K562 (cell line): Measurements from ENCODE around the gene IL1R1. TPM values are rescaled to one million over a fixed set of nuclear protein-coding genes. Genes with fewer than 3 reads are reported as not detected.

Source experiments
- HMG20B ChIP-seq: fragments of 250-450 bp; sonication (Bioruptor Pico); IDR thresholded peaks from 2 replicates; pipeline ENCODE4 v1.5.0; 2021; ENCODE audit warnings: mild to moderate bottlenecking
- HSF4 ChIP-seq: fragments of 250-450 bp; sonication (Bioruptor Pico); IDR thresholded peaks from 2 replicates; pipeline ENCODE4 v2.1.2; 2022; ENCODE audit warnings: mild to moderate bottlenecking, moderate library complexity, borderline replicate concordance
- NRF1 ChIP-seq, 2 experiments: fragments of 450-650 bp; IDR thresholded peaks in 1 of 2; conservative IDR thresholded peaks in 1 of 2; 2 replicates each; pipeline ENCODE4 v1.6.1; 2014; ENCODE audit warnings: mild to moderate bottlenecking in 2 of 2
- PRMT5 ChIP-seq: sonication (generic); formaldehyde crosslinking; IDR thresholded peaks from 2 replicates; pipeline ENCODE4 v1.5.0; 2020; ENCODE audit warnings: missing genetic modification reagents
- PYGO2 ChIP-seq: fragments of 450-650 bp; IDR thresholded peaks from 2 replicates; pipeline ENCODE4 v1.6.1; 2016; ENCODE audit warnings: mild to moderate bottlenecking, missing genetic modification characterization, moderate library complexity, missing compliant biosample characterization
- RBFOX2 ChIP-seq: fragments of 200-400 bp; formaldehyde crosslinking; IDR thresholded peaks from 2 replicates; pipeline ENCODE4 v1.6.1; 2017; ENCODE audit warnings: low read depth, mild to moderate bottlenecking, low read length, moderate library complexity
- polyA plus RNA-seq, 8 experiments: library from polyadenylated mRNA; depleted of rRNA in 4 of 8; stranded (reverse) in 5 of 8; unstranded in 3 of 8; fragments of >200 nt; fragmentation: Nextera tagmentation in 2 of 8; fragmentation: Illumina TruSeq in 1 of 8; extraction: Ambion mirVana in 2 of 8; extraction: Trizol in 1 of 8; gene quantifications; 2 replicates each; pipeline versions ENCODE4 v1.2.1 to v1.2.3, GENCODE V29; 2011 to 2014; ENCODE audit warnings: inconsistent platforms in 1 of 8, missing spikeins in 1 of 8
- total RNA-seq, 7 experiments: library from RNA; depleted of rRNA in 6 of 7; stranded (reverse); fragments of >200 nt in 6 of 7; fragmentation: Illumina TruSeq in 2 of 7; extraction: Trizol in 2 of 7; gene quantifications; 2 replicates each; pipeline versions ENCODE4 v1.2.1 to v1.2.3, GENCODE V29; 2011 to 2021; ENCODE audit warnings: low replicate concordance in 1 of 7
- TF ChIP-seq, protein P1 (sequence below): fragments of 450-650 bp; formaldehyde crosslinking; IDR thresholded peaks from 2 replicates; pipeline ENCODE4 v1.4.0; 2020; ENCODE audit warnings: mild to moderate bottlenecking, moderate library complexity
- TF ChIP-seq, protein P2 (sequence below), 2 experiments: IDR thresholded peaks; 2 replicates each; pipeline ENCODE4 v1.6.1; 2012; ENCODE audit warnings: improper control_type of control experiment in 2 of 2, low read depth in 2 of 2, low read length in 2 of 2, borderline replicate concordance in 1 of 2
- TF ChIP-seq, protein P3 (sequence below), 2 experiments: IDR thresholded peaks; 2 replicates each; pipeline ENCODE4 v1.6.1; 2011; ENCODE audit warnings: borderline replicate concordance in 1 of 2, control low read depth in 1 of 2, low read depth in 1 of 2, low read length in 1 of 2, mild to moderate bottlenecking in 1 of 2, mixed read lengths in 1 of 2, moderate library complexity in 1 of 2; ENCODE audit not compliant: insufficient read depth in 1 of 2, insufficient read length in 1 of 2, poor library complexity in 1 of 2, severe bottlenecking in 1 of 2; ENCODE audit errors: extremely low read depth in 1 of 2
- TF ChIP-seq, protein P4 (sequence below): IDR thresholded peaks from 2 replicates; pipeline ENCODE4 v1.6.1; 2016; ENCODE audit warnings: missing genetic modification characterization, missing compliant biosample characterization

IL1R1 gene
- total and polyA plus RNA-seq, 9 of the 15 experiments (the other 6 are each of a cell fraction or from before 2014, with no cell fraction given) = 0.81 to 3.9 (median 1.6) TPM

DNA sequence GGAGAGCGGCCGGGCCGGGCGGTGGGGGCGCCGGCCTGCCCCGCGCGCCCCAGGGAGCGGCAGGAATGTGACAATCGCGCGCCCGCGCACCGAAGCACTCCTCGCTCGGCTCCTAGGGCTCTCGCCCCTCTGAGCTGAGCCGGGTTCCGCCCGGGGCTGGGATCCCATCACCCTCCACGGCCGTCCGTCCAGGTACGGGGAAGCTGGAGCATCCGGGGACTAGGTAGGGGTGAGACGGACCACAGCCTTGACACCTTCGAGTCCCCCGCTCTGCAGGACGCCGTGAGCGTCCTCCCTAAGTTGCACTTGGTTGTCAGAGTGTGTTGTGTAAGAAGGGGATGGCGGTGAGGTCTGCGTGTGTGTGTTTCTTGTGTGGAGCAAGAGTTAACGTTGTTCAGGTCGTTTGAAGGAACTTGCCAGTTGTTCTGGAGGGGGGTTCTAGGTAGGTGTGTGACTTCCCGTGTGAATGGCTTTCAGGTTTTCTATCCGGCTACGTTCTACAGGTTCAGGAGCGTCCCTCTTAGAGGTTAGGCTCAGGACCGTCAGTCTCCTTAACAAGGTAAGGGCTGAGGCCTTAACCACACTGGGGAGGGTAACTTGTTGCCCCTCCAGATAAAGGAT lies 393 bp downstream of the IL1R1 start (continued):
- TF ChIP-seq, protein P1, sequence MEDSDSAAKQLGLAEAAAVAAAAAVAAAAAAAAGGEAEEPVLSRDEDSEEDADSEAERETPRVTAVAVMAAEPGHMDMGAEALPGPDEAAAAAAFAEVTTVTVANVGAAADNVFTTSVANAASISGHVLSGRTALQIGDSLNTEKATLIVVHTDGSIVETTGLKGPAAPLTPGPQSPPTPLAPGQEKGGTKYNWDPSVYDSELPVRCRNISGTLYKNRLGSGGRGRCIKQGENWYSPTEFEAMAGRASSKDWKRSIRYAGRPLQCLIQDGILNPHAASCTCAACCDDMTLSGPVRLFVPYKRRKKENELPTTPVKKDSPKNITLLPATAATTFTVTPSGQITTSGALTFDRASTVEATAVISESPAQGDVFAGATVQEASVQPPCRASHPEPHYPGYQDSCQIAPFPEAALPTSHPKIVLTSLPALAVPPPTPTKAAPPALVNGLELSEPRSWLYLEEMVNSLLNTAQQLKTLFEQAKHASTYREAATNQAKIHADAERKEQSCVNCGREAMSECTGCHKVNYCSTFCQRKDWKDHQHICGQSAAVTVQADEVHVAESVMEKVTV (CRISPR knock-in tag) = no peak
- no peak for TF ChIP-seq PYGO2 (tag)
- TF ChIP-seq RBFOX2 = 0 out of 2 replicates have a peak, but pooled peaks have one; percentile 6
- no peak for TF ChIP-seq HSF4
- TF ChIP-seq HMG20B (CRISPR knock-in tag) = no peak
- TF ChIP-seq, protein P2, sequence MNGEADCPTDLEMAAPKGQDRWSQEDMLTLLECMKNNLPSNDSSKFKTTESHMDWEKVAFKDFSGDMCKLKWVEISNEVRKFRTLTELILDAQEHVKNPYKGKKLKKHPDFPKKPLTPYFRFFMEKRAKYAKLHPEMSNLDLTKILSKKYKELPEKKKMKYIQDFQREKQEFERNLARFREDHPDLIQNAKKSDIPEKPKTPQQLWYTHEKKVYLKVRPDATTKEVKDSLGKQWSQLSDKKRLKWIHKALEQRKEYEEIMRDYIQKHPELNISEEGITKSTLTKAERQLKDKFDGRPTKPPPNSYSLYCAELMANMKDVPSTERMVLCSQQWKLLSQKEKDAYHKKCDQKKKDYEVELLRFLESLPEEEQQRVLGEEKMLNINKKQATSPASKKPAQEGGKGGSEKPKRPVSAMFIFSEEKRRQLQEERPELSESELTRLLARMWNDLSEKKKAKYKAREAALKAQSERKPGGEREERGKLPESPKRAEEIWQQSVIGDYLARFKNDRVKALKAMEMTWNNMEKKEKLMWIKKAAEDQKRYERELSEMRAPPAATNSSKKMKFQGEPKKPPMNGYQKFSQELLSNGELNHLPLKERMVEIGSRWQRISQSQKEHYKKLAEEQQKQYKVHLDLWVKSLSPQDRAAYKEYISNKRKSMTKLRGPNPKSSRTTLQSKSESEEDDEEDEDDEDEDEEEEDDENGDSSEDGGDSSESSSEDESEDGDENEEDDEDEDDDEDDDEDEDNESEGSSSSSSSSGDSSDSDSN (IDR thresholded peaks at IDR 0.05; ENCODE audit: borderline replicate concordance in 1 of 2, low read depth in 2 of 2, low read length in 2 of 2) = peak in 1 of 2 experiments; percentile 7; a peak in 2 of 4 replicates
- TF ChIP-seq, protein P3, sequence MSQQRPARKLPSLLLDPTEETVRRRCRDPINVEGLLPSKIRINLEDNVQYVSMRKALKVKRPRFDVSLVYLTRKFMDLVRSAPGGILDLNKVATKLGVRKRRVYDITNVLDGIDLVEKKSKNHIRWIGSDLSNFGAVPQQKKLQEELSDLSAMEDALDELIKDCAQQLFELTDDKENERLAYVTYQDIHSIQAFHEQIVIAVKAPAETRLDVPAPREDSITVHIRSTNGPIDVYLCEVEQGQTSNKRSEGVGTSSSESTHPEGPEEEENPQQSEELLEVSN (IDR thresholded peaks at IDR 0.05; ENCODE audit: borderline replicate concordance in 1 of 2, extremely low read depth in 1 of 2, insufficient read depth in 1 of 2, insufficient read length in 1 of 2, low read depth in 1 of 2, low read length in 1 of 2, poor library complexity in 1 of 2, severe bottlenecking in 1 of 2) = no peak
- TF ChIP-seq, protein P4, sequence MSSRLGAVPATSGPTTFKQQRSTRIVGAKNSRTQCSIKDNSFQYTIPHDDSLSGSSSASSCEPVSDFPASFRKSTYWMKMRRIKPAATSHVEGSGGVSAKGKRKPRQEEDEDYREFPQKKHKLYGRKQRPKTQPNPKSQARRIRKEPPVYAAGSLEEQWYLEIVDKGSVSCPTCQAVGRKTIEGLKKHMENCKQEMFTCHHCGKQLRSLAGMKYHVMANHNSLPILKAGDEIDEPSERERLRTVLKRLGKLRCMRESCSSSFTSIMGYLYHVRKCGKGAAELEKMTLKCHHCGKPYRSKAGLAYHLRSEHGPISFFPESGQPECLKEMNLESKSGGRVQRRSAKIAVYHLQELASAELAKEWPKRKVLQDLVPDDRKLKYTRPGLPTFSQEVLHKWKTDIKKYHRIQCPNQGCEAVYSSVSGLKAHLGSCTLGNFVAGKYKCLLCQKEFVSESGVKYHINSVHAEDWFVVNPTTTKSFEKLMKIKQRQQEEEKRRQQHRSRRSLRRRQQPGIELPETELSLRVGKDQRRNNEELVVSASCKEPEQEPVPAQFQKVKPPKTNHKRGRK = no peak
- no peak for TF ChIP-seq PRMT5 (CRISPR knock-in tag)
- TF ChIP-seq NRF1 (conservative IDR thresholded peaks at IDR 0.05 in 1 of 2, IDR thresholded peaks at IDR 0.05 in 1 of 2) = peak; percentile 41 to 55; a peak in 2 of 4 replicates
